Lung (tissue), 12 donors: Measurements from ENCODE around the gene EFCAB9. TPM values are rescaled to one million over a fixed set of nuclear protein-coding genes. Genes with fewer than 3 reads are reported as not detected.

Experiments used
- ATAC-seq: fragments of 200-7000 bp; cut with Tn5 transposase; one replicate; pipeline ENCODE4 v1.9.1; 2020; ENCODE audit warnings: moderate number of reproducible peaks; ENCODE audit not compliant: insufficient read depth, low FRiP score
- DNase-seq, 3 donors: peaks; one replicate each; pipeline ENCODE4 v3.0.0-alpha.2; 2013 to 2017
- H3K27ac ChIP-seq, 2 donors: one replicate each; pipeline ENCODE4 v1.5.1; 2013; ENCODE audit warnings: mild to moderate bottlenecking in 2 of 2, moderate library complexity in 2 of 2, control low read depth in 1 of 2, inconsistent platforms in 1 of 2, low read depth in 1 of 2, low read length in 1 of 2
- H3K27me3 ChIP-seq, 3 donors: one replicate each; pipeline ENCODE4 v1.5.1; 2013; ENCODE audit warnings: low read length in 2 of 3; ENCODE audit not compliant: control insufficient read depth in 3 of 3, insufficient read depth in 3 of 3
- H3K36me3 ChIP-seq, 4 donors: one replicate each; pipeline ENCODE4 v1.5.1; 2013; ENCODE audit warnings: low read length in 4 of 4, mild to moderate bottlenecking in 1 of 4, moderate library complexity in 1 of 4; ENCODE audit not compliant: control insufficient read depth in 4 of 4, insufficient read depth in 4 of 4
- H3K4me1 ChIP-seq, 5 donors: one replicate each; pipeline ENCODE4 v1.5.1; 2013; ENCODE audit warnings: low read length in 5 of 5, mild to moderate bottlenecking in 2 of 5, moderate library complexity in 1 of 5; ENCODE audit not compliant: control insufficient read depth in 5 of 5, insufficient read depth in 5 of 5
- H3K4me3 ChIP-seq: one replicate; pipeline ENCODE4 v1.5.1; 2013; ENCODE audit warnings: mild to moderate bottlenecking, control low read depth, moderate library complexity
- H3K9ac ChIP-seq, 2 donors: one replicate each; pipeline ENCODE4 v1.5.1; 2013; ENCODE audit warnings: low read length in 2 of 2, control low read depth in 1 of 2; ENCODE audit not compliant: insufficient read depth in 1 of 2
- H3K9me3 ChIP-seq, 4 donors: one replicate each; pipeline ENCODE4 v1.5.1; 2013; ENCODE audit warnings: low read length in 3 of 4, mild to moderate bottlenecking in 1 of 4, moderate library complexity in 1 of 4; ENCODE audit not compliant: control insufficient read depth in 4 of 4, insufficient read depth in 3 of 4
- CTCF ChIP-seq: IDR thresholded peaks from 2 replicates; pipeline ENCODE4 v1.5.1; 2012; ENCODE audit warnings: mild to moderate bottlenecking; ENCODE audit errors: control extremely low read depth, extremely low read depth
- WGBS, 2 donors: extraction: QIAGEN DNeasy Blood & Tissue Kit; methylation state at CpG; one replicate each; pipeline ENCODE4 v1.1.7; 2013; 5-methylcytosine and 5-hydroxymethylcytosine counted together
- polyA plus RNA-seq, 2 donors: library from polyadenylated mRNA; stranded (reverse); fragments of 200-250 nt; gene quantifications; one replicate each; pipeline ENCODE4 v1.2.1, GENCODE V29; 2013
- total RNA-seq, 2 donors: library from RNA; depleted of rRNA in 1 of 2; stranded (reverse); fragments of >200 nt in 1 of 2; gene quantifications; one replicate each; pipeline ENCODE4 v1.2.1, GENCODE V29; 2014 to 2021
- donor health status: control.
- donor health status: control.
- donor health status: Bipolar disorder and iron deficiency.
- donor health status: healthy.
- donor health status: DM: yes; HTN: yes; CAD: no.

The EFCAB9 gene
- total and polyA plus RNA-seq, 4 donors: not detected

GRCh38 chr5:172238334-172238733 lies 44.4 kb downstream of the EFCAB9 start:
- Histone ChIP-seq H3K27ac (no peak overlapping the region), H3K9me3 (no peaks in the 10 kb centered on the region), H3K9ac (no peak overlapping the region), H3K27me3 (no peaks in the 10 kb centered on the region), H3K36me3 (peaks cover 2 to 6% (median 5%) of the 10 kb centered on the region in 4 donors), H3K4me3 (no peak overlapping the region), H3K4me1 (peaks cover 0 to 20% (median 7%) of the 10 kb centered on the region in 5 donors)
- WGBS, 2 donors: 22 to 26% methylated on average over 1 of the region's 1 CpG
- no peak for TF ChIP-seq CTCF
- DNase-seq: no peak
- no peak for ATAC-seq

DNA sequence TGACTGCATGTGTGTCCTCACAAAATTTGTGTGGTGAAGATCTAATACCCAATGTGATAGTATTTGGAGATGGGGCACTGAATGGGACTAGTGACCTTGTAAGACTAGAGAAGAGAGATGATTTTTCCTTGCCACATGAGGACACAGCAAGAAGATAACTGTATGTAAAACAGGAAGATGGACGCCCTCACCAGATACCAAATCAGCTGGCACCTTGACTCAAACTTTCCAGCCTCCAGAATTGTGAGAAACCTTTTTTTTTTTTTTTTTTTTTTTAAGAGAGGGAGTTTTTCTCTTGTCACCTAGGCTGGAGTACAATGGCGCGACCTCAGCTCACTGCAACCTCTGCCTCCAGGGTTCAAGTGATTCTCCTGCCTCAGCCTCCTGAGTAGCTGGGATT lies 49.3 kb downstream of the EFCAB9 start:
- H3K4me3 ChIP-seq: no peak overlapping the region
- no peaks in the 10 kb centered on the region for H3K9me3 ChIP-seq
- 94 to 97% methylated on average over 3 of the region's 3 CpGs for WGBS, 2 donors
- ATAC-seq (no peak), DNase-seq (no peak)
- no peak overlapping the region for H3K9ac ChIP-seq
- H3K36me3 ChIP-seq: peaks cover 0 to 3% (median 0%) of the 10 kb centered on the region in 4 donors
- H3K27me3 ChIP-seq: no peaks in the 10 kb centered on the region
- H3K27ac ChIP-seq: no peak overlapping the region
- peaks cover 0 to 27% (median 3%) of the 10 kb centered on the region in 5 donors for H3K4me1 ChIP-seq
- TF ChIP-seq CTCF: no peak

GRCh38 chr5:172245046-172245445 lies 51.1 kb downstream of the EFCAB9 start:
- TF ChIP-seq CTCF: no peak
- Histone ChIP-seq H3K36me3 (peaks cover 0 to 3% (median 1%) of the 10 kb centered on the region in 4 donors), H3K4me3 (no peak overlapping the region), H3K27ac (peak overlapping the region in 1 of 2 donors; percentile 40), H3K27me3 (no peaks in the 10 kb centered on the region), H3K9me3 (no peaks in the 10 kb centered on the region), H3K9ac (no peak overlapping the region), H3K4me1 (peaks cover 0 to 22% (median 3%) of the 10 kb centered on the region in 5 donors)
- 74 to 91% methylated on average over 2 of the region's 2 CpGs for WGBS, 2 donors
- DNase-seq: peak in 1 of 3 donors; percentile 26
- no peak for ATAC-seq

- Histone ChIP-seq H3K4me3 (no peak overlapping the region), H3K27ac (no peak overlapping the region), H3K9ac (no peak overlapping the region), H3K4me1 (peaks cover 0 to 22% (median 3%) of the 10 kb centered on the region in 5 donors), H3K36me3 (peaks cover 0 to 3% (median 1%) of the 10 kb centered on the region in 4 donors), H3K27me3 (no peaks in the 10 kb centered on the region), H3K9me3 (no peaks in the 10 kb centered on the region)
- TF ChIP-seq CTCF: no peak
- WGBS, 2 donors: 76 to 78% methylated on average over 1 of the region's 1 CpG
- DNase-seq: peak; percentile 54 to 94 (median 93)
- no peak for ATAC-seq
Observed at GRCh38 chr5:172245703-172246125, 51.7 kb downstream of the EFCAB9 start.
